NCI-H2196 treated with DMSO at 0.1 percent for 48 hours (cell line): ENCODE measurements around the gene ZNF800.

Experiments
- DNase-seq: peaks from one replicate; lab custom pipeline; 2025; ENCODE audit not compliant: unreplicated experiment; lab: John Stamatoyannopoulos, UW

The ZNF800 gene

DNA sequence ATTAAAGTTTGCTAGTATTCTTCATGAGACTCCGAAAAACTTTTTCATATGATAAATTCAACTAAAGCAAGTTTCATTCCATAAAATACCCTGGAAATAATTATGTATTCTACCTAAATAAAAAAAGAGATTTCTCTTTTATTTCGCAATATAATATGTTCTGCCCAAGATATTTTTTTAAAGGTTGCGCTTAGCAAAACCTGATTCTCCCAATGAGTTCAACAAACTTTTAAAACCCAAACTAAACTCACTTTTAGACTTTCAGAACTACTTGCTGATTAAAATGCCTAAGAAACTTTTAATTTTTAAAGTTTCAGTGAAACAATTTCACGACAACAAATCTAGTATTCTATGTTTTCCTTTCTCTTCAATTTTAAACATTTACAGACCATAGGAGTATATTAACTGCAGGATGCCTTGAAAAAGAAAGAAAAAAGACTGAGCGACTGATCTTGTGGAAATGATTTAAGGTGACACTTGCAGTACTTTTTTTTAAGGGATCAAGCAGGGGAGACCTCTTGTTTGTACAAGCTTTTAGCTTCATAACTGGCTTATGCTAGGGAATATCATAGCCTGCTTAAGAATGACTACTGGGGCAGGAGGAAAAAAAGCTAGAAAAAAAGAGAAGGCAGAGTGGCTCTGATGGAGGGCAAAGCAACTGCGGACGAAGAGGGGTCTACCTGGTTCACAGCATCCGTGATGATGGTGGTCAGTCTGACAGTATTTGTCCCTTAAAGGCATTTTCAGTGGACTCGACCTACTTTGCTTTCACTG is 1.5 kb downstream of the ZNF800 start:
- no peak for DNase-seq

DNA sequence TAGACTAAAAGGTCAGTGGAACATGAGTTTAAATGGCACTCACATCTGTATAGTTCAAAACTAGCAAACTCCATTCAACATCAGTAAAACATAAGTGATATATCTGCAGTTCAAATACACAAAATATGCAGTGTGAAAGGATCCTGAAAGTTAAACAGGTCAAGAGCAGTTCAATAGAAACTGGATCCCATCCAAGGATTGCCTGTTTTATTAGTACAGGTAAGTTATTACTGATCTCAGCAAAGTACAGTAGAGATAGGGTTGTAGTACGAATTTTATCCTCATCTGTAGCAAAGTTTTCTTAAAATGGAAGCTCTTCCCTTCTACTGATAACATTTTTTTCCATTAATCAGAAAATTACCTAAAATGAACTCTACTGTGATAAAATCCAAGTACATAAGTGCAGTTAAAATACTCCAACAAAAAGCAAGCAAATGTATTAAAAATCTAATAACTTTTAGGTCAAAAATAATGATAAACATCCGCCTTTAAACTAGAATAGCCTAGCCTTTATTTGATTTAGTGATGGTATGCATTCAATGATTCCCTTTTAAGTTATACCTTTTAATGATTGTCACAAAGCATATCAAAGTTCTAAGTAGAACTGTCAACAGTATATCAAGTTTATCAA is 2.2 kb downstream of the ZNF800 start:
- no peak for DNase-seq

DNA sequence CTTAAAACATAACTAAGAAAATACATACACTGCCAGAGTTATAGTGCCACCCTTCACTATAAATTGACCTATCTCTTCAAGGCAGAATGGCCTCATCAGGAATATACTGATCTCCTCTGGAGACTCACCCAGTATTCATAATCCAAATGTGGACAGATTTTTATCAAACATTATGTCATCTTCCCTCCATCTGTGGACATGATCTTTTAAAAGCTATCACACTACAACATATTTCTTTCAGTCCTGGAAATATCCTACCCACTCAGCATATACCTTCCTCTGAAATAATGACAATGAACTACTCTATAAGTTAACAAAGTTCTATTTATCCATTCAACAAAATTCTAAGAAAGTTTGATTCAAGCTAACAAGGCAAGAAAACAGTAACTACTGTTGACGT is 3.2 kb downstream of the ZNF800 start:
- no peak for DNase-seq

DNA sequence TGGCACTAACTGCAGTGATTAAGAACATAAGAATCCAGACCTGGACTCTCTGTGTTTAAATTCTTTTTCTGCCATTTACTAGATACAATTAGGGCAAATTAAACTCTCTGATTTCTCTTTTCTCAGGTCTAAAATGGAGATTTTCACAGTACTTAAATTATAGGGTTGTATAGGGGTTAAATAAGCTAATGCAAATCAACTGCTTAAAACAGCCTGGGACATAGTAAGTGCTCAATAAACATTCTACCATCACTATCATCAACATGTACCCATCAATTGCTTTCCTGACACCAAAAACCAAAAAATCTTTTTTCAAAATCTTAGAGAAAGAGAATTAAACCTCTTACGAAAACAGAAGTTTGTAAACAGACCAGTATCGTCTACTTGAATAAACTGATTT is 4.5 kb downstream of the ZNF800 start:
- no peak for DNase-seq

DNA sequence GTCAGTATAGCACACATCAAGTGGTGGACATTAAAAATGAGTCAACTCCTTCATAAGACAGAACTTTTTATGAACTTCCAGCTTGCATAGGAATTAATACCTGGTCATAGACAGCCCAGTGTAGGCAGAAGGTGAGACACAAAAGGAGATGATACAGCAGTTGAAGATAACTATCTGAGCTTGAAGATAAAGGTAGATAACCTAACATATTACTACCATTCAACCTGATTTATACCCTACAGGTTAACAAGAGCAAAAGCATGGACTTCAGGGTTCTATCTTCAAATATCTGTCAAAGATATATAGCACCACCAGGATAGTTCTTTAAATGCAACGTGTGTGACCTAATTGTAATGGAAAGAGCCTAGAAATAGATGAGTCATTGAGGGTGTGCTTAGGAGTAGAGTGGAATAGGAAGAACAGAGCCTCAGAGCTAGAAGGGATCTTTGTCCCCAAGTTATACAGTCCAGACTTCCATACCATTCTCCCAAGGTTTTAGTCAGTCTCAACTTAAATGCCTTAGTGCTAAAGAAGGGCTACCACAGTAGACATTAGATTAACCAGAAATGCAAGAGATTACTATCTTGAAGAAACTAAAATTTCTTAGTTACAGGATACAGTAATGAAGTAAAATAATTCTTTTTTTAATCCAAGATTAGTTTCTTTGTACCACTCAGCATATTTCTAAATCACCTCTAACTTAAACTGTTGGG is 9.2 kb downstream of the ZNF800 start:
- DNase-seq = no peak

DNA sequence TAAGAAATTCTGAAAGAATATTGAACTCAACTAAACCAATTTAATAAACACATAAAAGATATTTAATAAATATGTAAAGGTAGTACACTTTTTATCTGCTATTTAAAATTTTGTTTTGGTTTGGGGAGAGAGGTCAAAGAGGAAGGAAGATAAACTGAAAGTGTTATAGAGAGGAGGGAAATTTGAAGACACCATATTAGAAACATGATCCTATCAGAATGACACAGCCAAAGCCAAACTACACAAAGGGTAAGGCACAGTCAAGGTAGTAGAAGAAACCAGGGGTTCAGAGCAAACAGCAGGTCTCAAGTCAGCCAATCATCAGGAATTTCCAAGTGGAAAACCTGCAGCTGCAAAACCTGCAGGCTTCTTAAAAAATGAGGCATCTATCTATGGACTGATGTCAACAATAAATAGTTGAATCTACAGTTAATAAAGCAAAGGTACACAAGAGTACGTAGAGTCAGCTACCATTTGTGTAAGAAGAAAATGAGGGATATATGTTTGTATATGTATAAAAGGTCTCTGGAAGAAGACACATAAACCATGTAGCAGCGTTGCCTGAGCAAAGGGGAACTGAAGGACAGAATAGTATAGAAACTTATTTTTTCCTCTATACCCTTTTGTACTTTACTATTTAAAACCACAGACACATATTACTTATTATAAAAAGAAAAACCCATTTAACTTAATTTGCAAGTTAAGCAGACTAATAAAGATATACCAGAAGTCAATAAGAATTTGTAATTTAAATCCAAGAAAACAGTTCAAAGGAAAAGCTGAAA is 10.0 kb downstream of the ZNF800 start:
- no peak for DNase-seq

DNA sequence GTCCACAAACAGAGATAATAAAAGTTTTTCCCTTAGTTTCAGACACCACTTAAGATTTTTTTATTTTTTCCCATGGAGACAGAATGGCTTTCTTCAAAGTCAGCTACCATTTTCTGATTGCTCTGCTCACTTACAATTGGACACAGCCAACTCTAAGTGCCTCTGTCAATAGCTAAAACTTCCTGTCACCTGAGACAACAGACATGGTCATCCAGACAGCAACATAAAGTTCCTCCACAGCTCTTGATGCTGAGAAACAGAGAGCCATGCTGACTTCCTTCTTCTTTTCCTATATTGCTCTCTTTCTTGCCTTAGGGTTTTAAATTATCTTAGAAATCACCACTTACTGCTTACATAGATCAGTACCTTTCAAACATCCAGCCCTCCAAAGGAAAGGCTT is 12.0 kb downstream of the ZNF800 start:
- no peak for DNase-seq

DNA sequence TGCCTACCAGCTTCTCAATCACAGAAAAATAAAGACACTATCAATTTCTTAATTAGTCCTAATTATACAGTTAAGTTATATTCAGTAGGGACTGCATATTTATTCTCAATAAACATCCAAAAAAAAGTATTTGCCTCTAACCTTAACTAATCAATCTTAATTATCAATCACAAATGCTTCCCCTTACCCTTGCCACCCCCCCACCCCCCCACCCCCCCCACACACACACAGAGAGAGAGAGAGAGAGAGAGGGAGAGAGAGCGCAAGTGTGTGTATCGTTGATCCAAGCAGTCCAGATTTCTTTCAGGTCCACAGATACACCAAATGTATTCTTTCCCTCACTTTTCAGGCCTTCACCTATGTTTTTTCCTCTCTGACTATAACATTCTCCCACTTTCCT is 12.9 kb downstream of the ZNF800 start:
- DNase-seq = no peak

DNA sequence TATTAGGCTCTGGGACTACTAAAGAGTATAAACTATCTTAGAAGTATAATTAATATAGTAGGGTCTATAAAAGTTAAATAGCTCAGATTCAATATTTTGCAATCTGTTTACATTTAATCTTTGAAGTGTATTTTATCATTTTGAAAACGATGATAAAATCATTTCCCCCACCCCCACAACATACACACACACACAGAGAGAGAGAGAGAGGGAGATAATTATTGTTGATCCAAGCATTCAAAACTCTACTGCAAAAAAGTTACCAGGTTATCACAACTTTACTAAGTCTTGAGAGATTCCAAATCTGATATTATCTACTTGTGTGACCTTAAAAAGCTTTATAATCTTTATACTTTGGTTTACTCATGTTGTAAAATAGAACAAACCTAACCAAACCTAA is 14.0 kb downstream of the ZNF800 start:
- no peak for DNase-seq

DNA sequence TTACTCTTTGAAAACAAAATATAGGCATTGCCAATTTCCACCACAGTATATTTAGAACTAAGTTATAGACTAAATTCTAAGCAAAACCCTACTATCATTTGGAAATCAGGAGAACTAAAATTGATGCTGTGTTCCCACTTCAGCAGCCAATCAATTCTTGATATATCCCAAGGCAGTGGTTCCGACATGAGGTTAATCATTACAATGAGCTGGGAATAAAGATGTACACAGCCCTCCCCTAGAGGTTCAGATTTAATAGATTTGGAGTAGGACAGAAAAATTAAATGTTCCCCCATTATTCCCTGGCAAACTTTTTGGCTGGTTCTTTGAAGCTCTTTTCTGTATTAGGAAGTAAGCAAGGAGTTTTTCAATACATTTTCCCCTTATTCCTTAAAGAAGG is 15.1 kb downstream of the ZNF800 start:
- no peak for DNase-seq

DNA sequence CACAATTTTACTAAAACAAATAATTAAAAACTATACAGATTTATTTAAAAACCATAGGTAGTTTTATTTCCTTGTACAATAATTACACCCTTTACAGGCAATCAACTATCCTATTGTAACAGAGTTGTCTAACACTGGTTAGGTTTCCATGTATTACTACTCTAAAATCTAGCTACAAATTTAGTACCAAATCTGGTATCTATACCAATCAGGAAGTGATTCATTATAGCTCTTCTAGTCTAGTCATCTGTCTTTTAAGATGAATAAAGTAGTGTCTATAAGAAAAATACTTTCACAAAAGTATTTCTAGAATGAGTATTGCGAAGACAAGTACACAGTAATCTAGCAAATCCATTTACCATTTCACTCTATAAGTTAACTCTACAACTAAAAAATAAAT is 16.9 kb downstream of the ZNF800 start:
- DNase-seq = no peak

DNA sequence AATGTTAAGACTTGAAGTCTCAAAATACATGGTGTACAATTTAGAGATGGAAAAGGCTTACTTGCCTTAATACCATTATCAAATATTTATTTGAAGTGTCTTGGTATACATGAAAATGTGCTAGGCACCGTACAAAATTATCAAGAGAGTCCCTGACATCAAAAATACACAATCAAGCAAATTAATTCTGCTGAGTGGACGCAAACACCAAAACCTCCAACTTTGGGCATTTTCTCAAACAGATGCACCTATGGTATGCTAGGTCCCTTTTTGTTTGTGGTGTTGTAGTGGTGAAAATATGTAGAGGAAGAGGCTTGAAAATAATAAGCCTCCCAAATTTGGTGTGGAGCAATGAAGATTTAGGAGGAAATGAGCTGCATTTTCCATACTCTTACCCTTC is 24.8 kb downstream of the ZNF800 start:
- no peak for DNase-seq

DNA sequence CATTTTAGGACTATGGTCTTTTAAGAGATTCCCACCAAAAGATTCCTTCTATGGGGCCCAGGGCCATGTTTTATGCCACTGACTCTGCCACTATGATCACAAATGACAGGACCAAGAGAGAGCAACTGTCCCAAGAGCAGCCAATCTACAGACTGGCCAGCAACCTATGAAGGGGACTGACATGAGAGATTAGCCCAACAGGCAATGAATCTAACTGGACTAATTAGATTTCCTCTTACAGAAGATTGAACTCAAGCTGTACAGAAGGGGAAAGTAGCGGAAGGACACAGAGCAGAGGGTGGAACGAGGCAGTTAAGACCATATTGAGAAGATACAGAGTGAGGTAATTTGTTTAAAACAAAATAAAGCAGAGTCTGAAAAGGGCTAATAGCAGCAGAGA is 25.8 kb downstream of the ZNF800 start:
- no peak for DNase-seq

DNA sequence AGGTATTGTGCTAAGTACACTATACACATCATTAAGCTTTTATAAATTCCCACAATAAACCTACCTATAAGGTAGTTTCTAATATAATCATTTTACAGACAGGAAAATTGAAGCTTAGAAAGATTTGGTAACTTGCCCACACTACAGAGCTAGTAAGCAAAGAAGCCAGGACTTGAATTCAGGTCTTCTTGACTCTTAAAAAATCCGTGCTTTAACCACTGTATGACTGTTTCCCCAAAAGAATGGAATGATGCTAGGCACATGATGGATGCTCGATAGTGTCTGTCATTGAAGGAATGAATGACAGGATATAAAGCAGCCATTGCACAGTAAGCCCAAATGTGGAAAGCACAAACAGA is 26.6 kb downstream of the ZNF800 start:
- DNase-seq = no peak

DNA sequence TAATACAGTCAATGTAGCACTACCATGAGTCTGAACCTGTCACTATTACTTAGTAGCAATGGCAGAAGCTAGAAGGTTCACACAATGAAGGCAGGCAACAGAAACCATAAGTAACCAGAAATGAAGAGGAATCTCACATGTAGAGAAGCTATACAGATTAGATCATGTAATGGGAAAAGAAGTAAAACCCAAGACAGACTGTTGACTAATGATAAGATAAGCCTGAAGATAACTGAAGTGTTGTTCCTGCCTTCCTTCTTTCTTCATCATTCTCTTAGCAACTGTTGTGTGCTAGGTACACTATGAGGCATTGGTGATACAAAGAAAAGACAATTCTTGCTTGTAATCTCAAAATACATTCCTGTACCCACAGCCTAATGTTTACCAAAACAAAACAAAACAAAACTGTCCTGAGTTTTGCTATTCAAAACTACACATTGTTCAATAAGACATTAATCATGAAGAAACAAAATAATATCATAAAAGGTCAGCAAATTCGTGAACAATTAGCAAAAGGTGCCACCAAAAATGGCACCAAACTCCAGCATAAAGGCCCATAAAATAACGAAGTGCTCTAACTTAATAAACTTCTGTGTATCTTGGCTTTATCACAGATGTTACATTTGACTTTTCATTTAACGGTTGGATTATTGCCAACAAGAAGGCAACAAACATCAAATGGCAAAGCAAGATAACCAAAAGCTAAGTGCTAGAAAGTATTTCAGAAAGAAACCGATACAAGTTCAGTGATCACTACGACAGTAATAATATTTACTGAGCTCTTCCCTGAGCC is 27.1 kb downstream of the ZNF800 start:
- no peak for DNase-seq

DNA sequence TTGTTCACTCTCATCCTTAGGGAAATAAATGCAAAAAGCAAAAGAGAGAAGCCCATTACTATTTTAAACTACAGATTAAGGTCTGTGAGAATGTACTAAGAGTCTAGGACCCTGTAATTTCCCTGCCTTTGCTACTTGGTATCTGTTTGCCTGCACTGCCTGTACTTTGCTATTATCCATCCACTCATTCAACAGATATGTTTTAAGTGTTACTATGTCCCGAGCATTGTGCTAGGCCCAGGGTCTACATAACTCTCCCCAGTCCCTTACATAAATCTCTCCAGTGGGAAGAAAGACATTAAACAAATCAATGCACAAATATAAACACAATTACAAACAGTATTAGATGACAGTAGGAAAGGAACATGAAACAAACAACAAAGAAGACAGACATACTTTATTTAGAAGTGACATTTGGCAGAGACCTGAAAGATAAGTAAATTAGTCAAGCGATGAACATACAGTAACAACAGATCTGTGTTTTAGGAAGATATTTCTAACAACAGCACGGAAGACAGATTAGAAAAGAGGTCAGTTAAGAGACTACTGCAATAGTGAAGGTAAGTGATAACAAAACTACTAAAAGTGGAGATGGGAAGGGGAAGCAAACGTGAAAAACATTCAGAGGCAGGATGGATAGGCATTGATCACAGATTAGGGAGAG is 30.0 kb downstream of the ZNF800 start:
- DNase-seq = no peak

DNA sequence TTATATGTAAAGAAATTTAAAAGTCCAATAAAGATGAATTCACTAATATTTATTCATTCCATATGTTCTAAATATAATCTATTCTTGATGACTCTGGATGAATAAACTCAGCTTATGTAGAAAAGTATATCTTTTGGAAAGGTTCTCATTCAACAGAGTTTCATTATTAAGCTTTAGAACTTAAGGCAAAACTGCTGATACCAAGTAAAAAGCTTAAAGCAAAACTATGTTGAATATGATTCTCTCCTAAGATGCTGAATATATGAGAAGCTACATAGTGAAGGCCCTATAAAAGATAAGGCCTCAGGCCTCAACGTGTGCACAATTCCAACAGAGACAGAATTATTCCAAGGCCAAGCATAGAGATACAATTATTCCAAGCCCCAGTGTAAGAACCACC is 30.8 kb downstream of the ZNF800 start:
- no peak for DNase-seq

DNA sequence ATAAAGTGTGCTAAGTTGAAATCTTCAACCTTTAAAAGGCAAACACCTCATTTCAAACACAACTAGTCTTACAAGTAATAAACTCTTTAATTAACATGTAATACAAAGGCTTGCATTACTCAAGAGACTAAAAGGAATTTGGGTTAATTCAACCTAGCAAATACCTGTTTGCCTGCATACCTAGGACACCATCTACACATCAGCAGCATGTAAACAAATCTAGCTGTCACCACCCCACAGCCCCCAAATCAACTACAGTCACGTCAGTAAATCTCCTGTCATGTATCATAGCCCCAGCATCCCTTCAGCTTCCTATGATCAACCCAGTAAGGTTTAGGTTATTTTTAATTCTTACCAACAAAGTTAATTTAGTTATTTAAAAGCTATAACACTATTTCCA is 33.5 kb downstream of the ZNF800 start:
- DNase-seq = no peak

DNA sequence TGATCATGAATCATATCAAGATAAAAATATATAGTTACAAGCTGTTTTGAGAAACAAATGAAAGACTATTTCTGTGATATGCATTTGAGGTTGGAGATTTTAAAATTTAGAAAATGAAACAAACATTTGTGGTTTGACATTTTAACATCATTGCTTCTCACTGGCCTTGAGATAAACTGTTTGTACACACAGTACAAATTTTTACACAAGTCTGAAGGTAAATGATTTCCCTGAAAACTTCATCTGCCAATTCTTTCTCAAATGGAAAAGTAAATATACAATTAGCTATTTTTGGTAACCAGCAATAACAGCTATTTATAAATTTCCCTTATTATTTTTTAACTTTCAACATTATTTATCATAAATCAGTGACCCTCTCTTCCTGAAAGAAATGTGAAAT is 38.6 kb downstream of the ZNF800 start:
- no peak for DNase-seq

DNA sequence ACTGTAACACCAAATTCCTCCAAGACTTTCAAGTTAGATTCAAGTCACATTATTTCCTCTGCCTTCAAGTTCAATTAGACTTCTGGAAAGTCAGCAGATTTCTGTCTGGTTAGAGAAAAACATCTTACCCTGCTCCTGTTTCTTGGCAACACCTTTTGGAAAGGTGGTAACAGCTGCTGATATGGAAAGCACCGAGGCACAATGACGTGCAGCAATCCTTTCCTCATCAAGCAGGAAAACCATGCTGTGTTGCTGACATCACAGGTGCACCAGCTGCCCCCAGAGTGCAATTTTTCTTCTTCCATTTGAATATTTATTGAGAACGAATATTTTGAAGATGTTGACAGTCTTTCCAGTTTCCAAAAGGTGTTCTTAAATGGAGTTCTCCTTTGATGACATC is 41.9 kb downstream of the ZNF800 start:
- no peak for DNase-seq
